Loucy (cell line): ENCODE measurements around the gene IQSEC1.

ENCODE experiments used
- EZH2phosphoT487 ChIP-seq: fragments of 200-600 bp; IDR thresholded peaks from 2 replicates; pipeline ENCODE4 v1.6.1; 2018; ENCODE audit warnings: antibody characterized with exemption, mild to moderate bottlenecking, moderate library complexity, borderline replicate concordance
- TF ChIP-seq, protein P1 (sequence below): fragments of 200-600 bp; sonication (generic); conservative IDR thresholded peaks from 2 replicates; pipeline ENCODE4 v1.5.1; 2014; ENCODE audit warnings: mild to moderate bottlenecking, antibody characterized with exemption, low read length

- TF ChIP-seq, protein P1, sequence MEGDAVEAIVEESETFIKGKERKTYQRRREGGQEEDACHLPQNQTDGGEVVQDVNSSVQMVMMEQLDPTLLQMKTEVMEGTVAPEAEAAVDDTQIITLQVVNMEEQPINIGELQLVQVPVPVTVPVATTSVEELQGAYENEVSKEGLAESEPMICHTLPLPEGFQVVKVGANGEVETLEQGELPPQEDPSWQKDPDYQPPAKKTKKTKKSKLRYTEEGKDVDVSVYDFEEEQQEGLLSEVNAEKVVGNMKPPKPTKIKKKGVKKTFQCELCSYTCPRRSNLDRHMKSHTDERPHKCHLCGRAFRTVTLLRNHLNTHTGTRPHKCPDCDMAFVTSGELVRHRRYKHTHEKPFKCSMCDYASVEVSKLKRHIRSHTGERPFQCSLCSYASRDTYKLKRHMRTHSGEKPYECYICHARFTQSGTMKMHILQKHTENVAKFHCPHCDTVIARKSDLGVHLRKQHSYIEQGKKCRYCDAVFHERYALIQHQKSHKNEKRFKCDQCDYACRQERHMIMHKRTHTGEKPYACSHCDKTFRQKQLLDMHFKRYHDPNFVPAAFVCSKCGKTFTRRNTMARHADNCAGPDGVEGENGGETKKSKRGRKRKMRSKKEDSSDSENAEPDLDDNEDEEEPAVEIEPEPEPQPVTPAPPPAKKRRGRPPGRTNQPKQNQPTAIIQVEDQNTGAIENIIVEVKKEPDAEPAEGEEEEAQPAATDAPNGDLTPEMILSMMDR = no peak
- no peak for TF ChIP-seq EZH2phosphoT487
Measured at GRCh38 chr3:13072600-13073325, 466 bp downstream of the IQSEC1 start.
